Measurements from ENCODE around the gene SETDB1. TPM values are rescaled to one million over a fixed set of nuclear protein-coding genes. Genes with fewer than 3 reads are reported as not detected.

The SETDB1 gene
- total and polyA plus RNA-seq, 2 of the 8 experiments (the other 6 are each of a cell fraction or from before 2014, with no cell fraction given), result 27.5 to 48.8 TPM

GRCh38 chr1:150970808-150971582, 44.8 kb downstream of the SETDB1 start (continued):
- no peak for TF ChIP-seq SP2 (IDR thresholded peaks at IDR 0.05; ENCODE audit: low read length)
- TF ChIP-seq KDM4A (IDR thresholded peaks at IDR 0.05; ENCODE audit: low read depth, low read length, severe bottlenecking), result no peak
- TF ChIP-seq GTF2F1 (IDR thresholded peaks at IDR 0.05; ENCODE audit: borderline replicate concordance, low read depth, low read length), result no peak
- no peak for TF ChIP-seq HDAC6 (IDR thresholded peaks at IDR 0.05; ENCODE audit: low read depth, low read length)

All from H1 (cell line).